ENCODE results near the gene CHST4. TPM values are rescaled to one million over a fixed set of nuclear protein-coding genes. Genes with fewer than 3 reads are reported as not detected.

Gene CHST4
- not detected in 2 replicates for total RNA-seq

DNA sequence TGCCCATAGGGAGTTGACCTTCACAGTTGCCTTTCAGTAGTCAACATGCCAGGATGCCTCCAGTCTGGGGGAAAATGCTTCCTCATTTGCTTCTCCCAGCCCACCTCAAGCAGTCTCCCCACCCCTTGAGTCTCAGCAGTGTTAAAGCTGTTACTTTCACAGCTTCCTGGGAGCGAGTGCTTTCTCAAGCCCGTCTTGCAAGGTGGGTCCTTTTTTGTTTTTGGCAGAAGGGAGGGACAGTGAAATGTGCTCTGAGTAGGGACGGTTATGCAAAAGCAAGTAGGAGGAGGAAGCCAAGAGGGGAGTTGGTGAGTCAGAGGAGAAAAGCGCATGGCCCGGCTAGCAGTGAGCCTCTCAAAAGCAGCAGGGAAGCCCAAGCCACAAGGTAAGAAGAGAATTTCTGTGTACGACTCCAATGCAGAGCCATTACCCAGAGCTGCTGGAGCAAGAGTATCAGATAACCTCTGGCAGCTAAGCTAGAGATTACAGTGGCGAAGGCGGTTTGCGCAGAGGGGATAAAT lies at the start of gene CHST4:
Gene CHST4 (plus strand): TSS at position 316 of the 521 bp plus-strand sequence. CDS start 10,252 bp downstream, outside the sequence.

DNA sequence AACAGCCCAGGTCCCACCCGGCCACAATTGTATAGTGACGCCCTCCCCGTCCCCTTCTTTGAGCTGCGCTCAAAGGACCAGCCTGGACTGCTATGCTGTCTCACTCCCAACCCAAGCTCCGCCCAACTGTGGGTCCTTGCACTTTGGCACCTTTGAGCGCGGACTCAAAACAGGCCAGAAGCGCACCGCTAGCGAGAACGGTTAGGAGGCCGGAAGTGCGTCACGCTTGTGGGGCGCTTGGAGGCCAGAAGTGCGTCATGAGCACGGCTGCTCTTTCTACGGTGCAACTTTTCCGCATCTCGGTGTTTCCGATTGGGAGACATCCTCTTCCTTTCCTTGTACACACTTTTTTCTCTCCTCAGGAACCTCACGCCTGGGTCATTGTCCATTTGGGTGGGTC lies 37.1 kb upstream of the CHST4 start, which contains the start of gene ZNF19:
Gene ZNF19 (minus strand): TSS at position 203 of the 400 bp plus-strand sequence. CDS start 7,210 bp downstream, outside the sequence.

DNA sequence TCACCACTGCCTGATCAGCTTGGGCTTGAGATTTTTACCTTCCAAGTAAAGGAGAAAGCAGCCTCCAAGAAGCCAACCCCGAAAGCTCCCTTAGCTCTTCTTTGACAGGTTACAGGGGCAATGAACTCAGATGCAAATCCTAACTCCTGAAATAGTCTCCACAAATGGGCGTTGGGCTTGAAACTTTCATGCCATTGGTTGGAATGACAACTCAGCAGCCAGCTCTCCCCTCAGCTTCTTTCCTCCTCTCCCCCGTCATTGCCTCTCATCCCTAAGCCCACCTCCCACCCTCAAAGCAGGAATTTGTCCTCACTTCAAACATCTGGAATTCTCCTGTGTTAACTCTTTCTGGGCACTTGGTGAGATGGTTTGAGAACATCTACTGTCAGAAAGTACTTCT lies 50.7 kb downstream of the CHST4 start, which contains the start of gene TAT:
Gene TAT (minus strand): TSS at position 122 of the 400 bp plus-strand sequence. CDS start 677 bp downstream, outside the sequence.

Other genes with a start within 250 kb of the CHST4 start
- 13.7 and 22.5 TPM in 2 replicates for gene CMTR2, start 237.0 kb upstream of the CHST4 start, total RNA-seq
- gene CALB2, start 167.7 kb upstream of the CHST4 start, total RNA-seq: under 0.01 TPM in 1 of 2 replicates, not detected in the other
- gene TLE7, start 84.4 kb upstream of the CHST4 start, total RNA-seq: not detected in 2 replicates
- 8.9 and 10.9 TPM in 2 replicates for gene ZNF23, start 64.2 kb upstream of the CHST4 start, total RNA-seq
- gene ZNF19, start 37.1 kb upstream of the CHST4 start, total RNA-seq: 1.4 and 1.8 TPM in 2 replicates
- gene TAT, start 50.7 kb downstream of the CHST4 start, total RNA-seq: not detected in 2 replicates
- not detected in 2 replicates for gene MARVELD3, start 99.8 kb downstream of the CHST4 start, total RNA-seq
- 4.1 and 5.5 TPM in 2 replicates for gene PHLPP2, start 198.3 kb downstream of the CHST4 start, total RNA-seq